K562 (cell line): ENCODE data around the gene CD70. TPM values are rescaled to one million over a fixed set of nuclear protein-coding genes. Genes with fewer than 3 reads are reported as not detected.
A peak's percentile ranks its signal among the peaks of the same experiment; 100 is the strongest.

Experiments used
- CHD7 ChIP-seq: fragments of 200-600 bp; sonication (generic); IDR thresholded peaks from one replicate; pipeline ENCODE4 v1.6.1; 2012; ENCODE audit warnings: mild to moderate bottlenecking, low read depth, low read length, inconsistent platforms
- CXXC5 ChIP-seq: fragments of 250-450 bp; sonication (Bioruptor Pico); IDR thresholded peaks from 2 replicates; pipeline ENCODE4 v1.8.0; 2022; ENCODE audit warnings: inconsistent platforms, mild to moderate bottlenecking, moderate library complexity
- DEAF1 ChIP-seq: fragments of 450-650 bp; formaldehyde crosslinking; IDR thresholded peaks from 2 replicates; pipeline ENCODE4 v1.4.0; 2020; ENCODE audit warnings: mild to moderate bottlenecking, moderate library complexity
- HDGF ChIP-seq: fragments of 450-650 bp; IDR thresholded peaks from 2 replicates; pipeline ENCODE4 v1.6.1; 2016
- HLTF ChIP-seq: fragments of 450-650 bp; IDR thresholded peaks from 2 replicates; pipeline ENCODE4 v1.6.1; 2016
- KAT7 ChIP-seq: sonication (generic); formaldehyde crosslinking; IDR thresholded peaks from 2 replicates; pipeline ENCODE4 v1.8.0; 2022; ENCODE audit warnings: missing genetic modification reagents, mild to moderate bottlenecking, borderline replicate concordance
- NFATC3 ChIP-seq: fragments of 450-650 bp; IDR thresholded peaks from 2 replicates; pipeline ENCODE4 v1.6.1; 2017; ENCODE audit warnings: mild to moderate bottlenecking
- POLR2G ChIP-seq: fragments of 200-400 bp; formaldehyde crosslinking; IDR thresholded peaks from 2 replicates; pipeline ENCODE4 v1.6.1; 2017; ENCODE audit warnings: low read depth, mild to moderate bottlenecking, antibody characterized with exemption, low read length, moderate library complexity
- PYGO2 ChIP-seq: fragments of 450-650 bp; IDR thresholded peaks from 2 replicates; pipeline ENCODE4 v1.6.1; 2016; ENCODE audit warnings: mild to moderate bottlenecking, missing genetic modification characterization, moderate library complexity, missing compliant biosample characterization
- RFX5 ChIP-seq: IDR thresholded peaks from 2 replicates; pipeline ENCODE4 v1.6.1; 2011; ENCODE audit warnings: low read depth, mild to moderate bottlenecking, improper control_type of control experiment, low read length
- TRIM24 ChIP-seq, 2 experiments: fragments of 450-650 bp; IDR thresholded peaks; 2 replicates each; pipeline ENCODE4 v1.6.1; 2016
- ZNF512 ChIP-seq: IDR thresholded peaks from 2 replicates; pipeline ENCODE4 v1.6.1; 2016; ENCODE audit warnings: missing genetic modification characterization, missing compliant biosample characterization
- polyA plus RNA-seq, 8 experiments: library from polyadenylated mRNA; depleted of rRNA in 4 of 8; stranded (reverse) in 5 of 8; unstranded in 3 of 8; fragments of >200 nt; fragmentation: Nextera tagmentation in 2 of 8; fragmentation: Illumina TruSeq in 1 of 8; extraction: Ambion mirVana in 2 of 8; extraction: Trizol in 1 of 8; gene quantifications; 2 replicates each; pipeline versions ENCODE4 v1.2.1 to v1.2.3, GENCODE V29; 2011 to 2014; ENCODE audit warnings: inconsistent platforms in 1 of 8, missing spikeins in 1 of 8
- total RNA-seq, 7 experiments: library from RNA; depleted of rRNA in 6 of 7; stranded (reverse); fragments of >200 nt in 6 of 7; fragmentation: Illumina TruSeq in 2 of 7; extraction: Trizol in 2 of 7; gene quantifications; 2 replicates each; pipeline versions ENCODE4 v1.2.1 to v1.2.3, GENCODE V29; 2011 to 2021; ENCODE audit warnings: low replicate concordance in 1 of 7

The CD70 gene
- total and polyA plus RNA-seq, 9 of the 15 experiments (the other 6 are each of a cell fraction or from before 2014, with no cell fraction given) = 0.06 to 0.58 (median 0.33) TPM; not detected in 4

- TF ChIP-seq POLR2G = no peak
- TF ChIP-seq NFATC3 = no peak
- TF ChIP-seq CXXC5 = peak; percentile 40; the same call in 1 of the 2 replicates
- peak in 1 of 2 experiments; percentile 16; a peak in 1 of 4 replicates for TF ChIP-seq TRIM24 (IDR thresholded peaks at IDR 0.05)
- TF ChIP-seq DEAF1 (CRISPR knock-in tag) = no peak
- peak; percentile 63; the same call in 1 of the 2 replicates for TF ChIP-seq ZNF512 (tag)
- TF ChIP-seq PYGO2 (tag) = no peak
- no peak for TF ChIP-seq KAT7 (CRISPR knock-in tag)
- TF ChIP-seq CHD7 = no peak
- TF ChIP-seq HDGF = 0 out of 2 replicates have a peak, but pooled peaks have one; percentile 71
- TF ChIP-seq HLTF = no peak; the same call in 1 of the 2 replicates
- TF ChIP-seq RFX5 = no peak
Measured at GRCh38 chr19:6587093-6587820, 3.7 kb downstream of the CD70 start (continued).
